ENCODE measurements around the gene FRMPD2.
"Not testable (repeated sequence)": the region's sequence is repeated elsewhere in the genome, so short reads cannot be mapped to it uniquely, and the experiment has no call there.

GRCh38 chr10:48128954-48129353, 145.5 kb downstream of the FRMPD2 start:
- not testable (repeated sequence) for TF ChIP-seq CTCF (IDR thresholded peaks at IDR 0.05; ENCODE audit: low read depth, low read length); POLR2A (IDR thresholded peaks at IDR 0.05; ENCODE audit: extremely low read depth, insufficient read length); MYC (IDR thresholded peaks at IDR 0.05; ENCODE audit: low read depth, low read length)
- TF ChIP-seq, protein P1, sequence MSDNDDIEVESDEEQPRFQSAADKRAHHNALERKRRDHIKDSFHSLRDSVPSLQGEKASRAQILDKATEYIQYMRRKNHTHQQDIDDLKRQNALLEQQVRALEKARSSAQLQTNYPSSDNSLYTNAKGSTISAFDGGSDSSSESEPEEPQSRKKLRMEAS (IDR thresholded peaks at IDR 0.05; ENCODE audit: low read depth, low read length) = not testable (repeated sequence)

All from NB4 (cell line).